B cell (primary cell): ENCODE data around the gene NTN4. TPM values are rescaled to one million over a fixed set of nuclear protein-coding genes. Genes with fewer than 3 reads are reported as not detected.

Experiments
- ATAC-seq: fragments of 200-7000 bp; cut with Tn5 transposase; one replicate; pipeline ENCODE4 v1.10.0; 2021; ENCODE audit warnings: low read depth, mild to moderate bottlenecking, moderate number of reproducible peaks, moderate library complexity
- CTCF ChIA-PET: fragments of 350-600 bp; sonication (Branson Sonifier 250); formaldehyde crosslinking; loops from one replicate; lab custom pipeline; 2021; ENCODE audit warnings: antibody characterized with exemption, inconsistent platforms; lab: Charles Lee
- POLR2A ChIA-PET: fragments of 350-600 bp; sonication (Branson Sonifier 250); formaldehyde crosslinking; loops from one replicate; lab custom pipeline; 2021; ENCODE audit warnings: antibody characterized with exemption; lab: Charles Lee
- DNase-seq: peaks from one replicate; pipeline ENCODE4 v3.0.0; 2013
- H2AFZ ChIP-seq: 2 replicates; pipeline ENCODE4 v1.6.1; 2012; ENCODE audit warnings: mild to moderate bottlenecking, low read depth, low read length; ENCODE audit not compliant: insufficient read depth, poor library complexity, severe bottlenecking
- H3K27ac ChIP-seq, 2 donors: 1 replicate in 1 of 2; 2 replicates in 1 of 2; pipeline ENCODE4 v1.5.1; 2012 to 2013; ENCODE audit warnings: low read length in 2 of 2, mild to moderate bottlenecking in 2 of 2, moderate library complexity in 1 of 2
- H3K27me3 ChIP-seq, 4 experiments: fragments of 200-600 bp in 1 of 4; sonication (generic) in 1 of 4; replicated peaks in 1 of 4; 1 replicate in 2 of 4; 2 replicates in 2 of 4; pipeline versions ENCODE4 v1.6.1 to v1.7.0; 2013 to 2016; ENCODE audit warnings: low read length in 3 of 4, mild to moderate bottlenecking in 2 of 4, mixed read lengths in 1 of 4, moderate library complexity in 1 of 4; ENCODE audit not compliant: insufficient read depth in 4 of 4, control insufficient read depth in 3 of 4; ENCODE audit errors: control extremely low read depth in 1 of 4
- H3K36me3 ChIP-seq, 2 experiments: replicated peaks in 1 of 2; 1 replicate in 1 of 2; 2 replicates in 1 of 2; pipeline versions ENCODE4 v1.6.1 to v1.7.1; 2013; ENCODE audit warnings: low read length in 1 of 2; ENCODE audit not compliant: insufficient read depth in 2 of 2, control insufficient read depth in 1 of 2; ENCODE audit errors: control extremely low read depth in 1 of 2, extremely low read depth in 1 of 2
- H3K4me1 ChIP-seq, 2 donors: fragments of 200-600 bp in 1 of 2; sonication (generic) in 1 of 2; 1 replicate in 1 of 2; 2 replicates in 1 of 2; pipeline versions ENCODE4 v1.5.1 to v1.6.1; 2013 to 2017; ENCODE audit warnings: low read length in 2 of 2; ENCODE audit not compliant: control insufficient read depth in 2 of 2, insufficient read depth in 2 of 2
- H3K4me2 ChIP-seq: replicated peaks from 2 replicates; pipeline ENCODE3; 2012; ENCODE audit warnings: mild to moderate bottlenecking, low read depth, low read length; ENCODE audit not compliant: poor library complexity, severe bottlenecking
- H3K4me3 ChIP-seq, 5 experiments: fragments of 200-600 bp in 1 of 5; sonication (generic) in 1 of 5; 1 replicate in 3 of 5; 2 replicates in 2 of 5; pipeline versions ENCODE4 v1.5.1 to v1.7.0; 2011 to 2016; ENCODE audit warnings: low read length in 4 of 5, mild to moderate bottlenecking in 4 of 5, low read depth in 2 of 5, control low read depth in 1 of 5, moderate library complexity in 1 of 5; ENCODE audit not compliant: insufficient read depth in 1 of 5; ENCODE audit errors: control extremely low read depth in 1 of 5, extremely low read depth in 1 of 5
- H3K79me2 ChIP-seq: fragments of 200-600 bp; sonication (generic); one replicate; pipeline ENCODE4 v1.6.0; 2016; ENCODE audit warnings: low read length; ENCODE audit not compliant: control insufficient read depth, insufficient read depth
- H3K9ac ChIP-seq: fragments of 200-600 bp; sonication (generic); 2 replicates; pipeline ENCODE4 v1.6.1; 2017; ENCODE audit warnings: mild to moderate bottlenecking, low read length, moderate library complexity
- H3K9me3 ChIP-seq, 3 donors: one replicate each; pipeline versions ENCODE4 v1.6.1 to v1.7.1; 2013; ENCODE audit warnings: low read length in 2 of 3; ENCODE audit not compliant: control insufficient read depth in 2 of 3, insufficient read depth in 1 of 3; ENCODE audit errors: control extremely low read depth in 1 of 3
- H4K20me1 ChIP-seq: 2 replicates; pipeline ENCODE4 v1.6.0; 2012; ENCODE audit warnings: mild to moderate bottlenecking, low read length; ENCODE audit not compliant: insufficient read depth, control insufficient read depth, poor library complexity, severe bottlenecking
- H3K27ac Mint-ChIP-seq: one replicate; pipeline ENCODE4 v1.8.0; 2021; ENCODE audit warnings: mixed read lengths
- H3K27me3 Mint-ChIP-seq: one replicate; pipeline ENCODE4 v1.8.0; 2021; ENCODE audit warnings: mixed read lengths
- H3K4me1 Mint-ChIP-seq: one replicate; pipeline ENCODE4 v1.8.0; 2021; ENCODE audit warnings: mixed read lengths
- H3K4me3 Mint-ChIP-seq: one replicate; pipeline ENCODE4 v1.8.0; 2021; ENCODE audit warnings: mixed read lengths
- H3K9me3 Mint-ChIP-seq: one replicate; pipeline ENCODE4 v1.8.0; 2022; ENCODE audit warnings: mixed read lengths; ENCODE audit not compliant: insufficient read depth
- CTCF ChIP-seq: fragments of 200-600 bp; IDR thresholded peaks from one replicate; pipeline ENCODE4 v1.8.0; 2022; ENCODE audit warnings: antibody characterized with exemption, mild to moderate bottlenecking
- EZH2 ChIP-seq: IDR thresholded peaks from 2 replicates; pipeline ENCODE4 v1.6.1; 2012; ENCODE audit warnings: borderline replicate concordance, low read depth, mild to moderate bottlenecking, moderate library complexity, low read length; ENCODE audit not compliant: insufficient read depth, poor library complexity, severe bottlenecking
- WGBS: methylation state at CpG from one replicate; pipeline ENCODE4 v1.1.5; 2013; ENCODE audit warnings: missing lambda C conversion rate; ENCODE audit not compliant: insufficient coverage; 5-methylcytosine and 5-hydroxymethylcytosine counted together
- intact Hi-C: fragments of 100-400 bp; cut with micrococcal nuclease; formaldehyde crosslinking; loops from one replicate; pipeline ENCODE4 v1.10.0; 2022
- polyA plus RNA-seq: library from polyadenylated mRNA; depleted of rRNA; stranded (reverse); fragments of >200 nt; gene quantifications from 2 replicates; pipeline ENCODE4 v1.2.3, GENCODE V29; 2012
- total RNA-seq, 2 donors: library from RNA; stranded (reverse); fragments of 120-200 nt in 1 of 2; gene quantifications; 1 replicate in 1 of 2; 2 replicates in 1 of 2; pipeline versions ENCODE4 v1.2.3 to v1.2.4, GENCODE V29; 2013 to 2022

The NTN4 gene
- total and polyA plus RNA-seq, 2 donors (not counting 1 experiment from before 2014, with no cell fraction given): not detected

- Mint-ChIP-seq H3K4me1 (peaks cover 9% of the 10 kb centered on the region), H3K4me3 (no peak overlapping the region), H3K9me3 (no peaks in the 10 kb centered on the region), H3K27ac (no peak overlapping the region), H3K27me3 (peaks cover 4% of the 10 kb centered on the region)
- no peak for TF ChIP-seq EZH2
- Histone ChIP-seq H4K20me1 (no peaks in the 10 kb centered on the region), H3K79me2 (no peaks in the 10 kb centered on the region), H3K27ac (no peak overlapping the region), H3K9ac (no peak overlapping the region), H3K4me2 (no peak overlapping the region), H3K27me3 (no peaks in the 10 kb centered on the region), H3K4me3 (no peak overlapping the region), H3K36me3 (no peaks in the 10 kb centered on the region), H3K4me1 (peaks cover 3 to 11% of the 10 kb centered on the region in 2 donors), H2AFZ (no peak overlapping the region), H3K9me3 (peaks cover 0 to 3% (median 0%) of the 10 kb centered on the region in 3 donors)
- POLR2A ChIA-PET: no interaction called here
- CTCF ChIA-PET: interaction anchor here (1.2 kb wide), 1 partner anchor 12 kb away, joined by 3 read pairs; no protein-coding TSS in a partner anchor
- no peak for DNase-seq
- WGBS: 75% methylated on average over 4 of the region's 7 CpGs
- intact Hi-C loops: no loop called here
- no peak for ATAC-seq
These were observed 166.0 kb downstream of the NTN4 start for GRCh38 chr12:95624589-95624988.

- no peaks in the 10 kb centered on the region for H3K79me2 ChIP-seq
- intact Hi-C loops: no loop called here
- H3K4me1 ChIP-seq: peaks cover 3 to 11% of the 10 kb centered on the region in 2 donors
- Mint-ChIP-seq H3K27ac (no peak overlapping the region), H3K27me3 (peaks cover 4% of the 10 kb centered on the region), H3K4me1 (peaks cover 9% of the 10 kb centered on the region), H3K9me3 (no peaks in the 10 kb centered on the region), H3K4me3 (no peak overlapping the region)
- peak; percentile 36 for TF ChIP-seq CTCF
- no peak for TF ChIP-seq EZH2
- no peak overlapping the region for H2AFZ ChIP-seq
- peak overlapping the region; percentile 23 for H3K4me2 ChIP-seq
- H4K20me1 ChIP-seq: no peaks in the 10 kb centered on the region
- ATAC-seq (no peak), DNase-seq (peak; percentile 73)
- POLR2A ChIA-PET: no interaction called here
- H3K9ac ChIP-seq: no peak overlapping the region
- no peaks in the 10 kb centered on the region for H3K27me3 ChIP-seq
- WGBS: 74% methylated on average over 14 of the region's 18 CpGs
- CTCF ChIA-PET: interaction anchor here (0.6 to 1.2 kb wide), 3 partner anchors 11 to 586 kb away, joined by 3 to 4 read pairs (median 3); no protein-coding TSS in a partner anchor
- H3K4me3 ChIP-seq: no peak overlapping the region
- peak overlapping the region in 1 of 2 donors; percentile 49 for H3K27ac ChIP-seq
- H3K36me3 ChIP-seq: no peaks in the 10 kb centered on the region
- H3K9me3 ChIP-seq: peaks cover 0 to 3% (median 0%) of the 10 kb centered on the region in 3 donors
These were observed 166.9 kb downstream of the NTN4 start for GRCh38 chr12:95623554-95624170.
